ENCODE measurements around the gene ARHGEF26. TPM values are rescaled to one million over a fixed set of nuclear protein-coding genes. Genes with fewer than 3 reads are reported as not detected.

Gene ARHGEF26
- total and polyA plus RNA-seq, 2 experiments from 2014 or later = 9.4 to 16.9 TPM

- no peaks in the 10 kb centered on the region for H3K36me3 Mint-ChIP-seq (ENCODE audit: low read depth)
- peaks cover 10% of the 10 kb centered on the region for H3K4me1 Mint-ChIP-seq
- H3K9me3 Mint-ChIP-seq = no peaks in the 10 kb centered on the region
- no peak for TF ChIP-seq NANOG (IDR thresholded peaks at IDR 0.05; ENCODE audit: borderline replicate concordance)
- no peak for TF ChIP-seq CREB1 (CRISPR knock-in tag; IDR thresholded peaks at IDR 0.05; ENCODE audit: low read depth)
- TF ChIP-seq EZH2phosphoT487 (IDR thresholded peaks at IDR 0.05; ENCODE audit: unreplicated experiment) = no peak
- TF ChIP-seq, protein P1, sequence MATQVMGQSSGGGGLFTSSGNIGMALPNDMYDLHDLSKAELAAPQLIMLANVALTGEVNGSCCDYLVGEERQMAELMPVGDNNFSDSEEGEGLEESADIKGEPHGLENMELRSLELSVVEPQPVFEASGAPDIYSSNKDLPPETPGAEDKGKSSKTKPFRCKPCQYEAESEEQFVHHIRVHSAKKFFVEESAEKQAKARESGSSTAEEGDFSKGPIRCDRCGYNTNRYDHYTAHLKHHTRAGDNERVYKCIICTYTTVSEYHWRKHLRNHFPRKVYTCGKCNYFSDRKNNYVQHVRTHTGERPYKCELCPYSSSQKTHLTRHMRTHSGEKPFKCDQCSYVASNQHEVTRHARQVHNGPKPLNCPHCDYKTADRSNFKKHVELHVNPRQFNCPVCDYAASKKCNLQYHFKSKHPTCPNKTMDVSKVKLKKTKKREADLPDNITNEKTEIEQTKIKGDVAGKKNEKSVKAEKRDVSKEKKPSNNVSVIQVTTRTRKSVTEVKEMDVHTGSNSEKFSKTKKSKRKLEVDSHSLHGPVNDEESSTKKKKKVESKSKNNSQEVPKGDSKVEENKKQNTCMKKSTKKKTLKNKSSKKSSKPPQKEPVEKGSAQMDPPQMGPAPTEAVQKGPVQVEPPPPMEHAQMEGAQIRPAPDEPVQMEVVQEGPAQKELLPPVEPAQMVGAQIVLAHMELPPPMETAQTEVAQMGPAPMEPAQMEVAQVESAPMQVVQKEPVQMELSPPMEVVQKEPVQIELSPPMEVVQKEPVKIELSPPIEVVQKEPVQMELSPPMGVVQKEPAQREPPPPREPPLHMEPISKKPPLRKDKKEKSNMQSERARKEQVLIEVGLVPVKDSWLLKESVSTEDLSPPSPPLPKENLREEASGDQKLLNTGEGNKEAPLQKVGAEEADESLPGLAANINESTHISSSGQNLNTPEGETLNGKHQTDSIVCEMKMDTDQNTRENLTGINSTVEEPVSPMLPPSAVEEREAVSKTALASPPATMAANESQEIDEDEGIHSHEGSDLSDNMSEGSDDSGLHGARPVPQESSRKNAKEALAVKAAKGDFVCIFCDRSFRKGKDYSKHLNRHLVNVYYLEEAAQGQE (IDR thresholded peaks at IDR 0.05; ENCODE audit: unreplicated experiment) = no peak
- no peak for TF ChIP-seq POLR2AphosphoS5 (IDR thresholded peaks at IDR 0.05; ENCODE audit: low read depth)
- no peak for TF ChIP-seq STAT1 (IDR thresholded peaks at IDR 0.05; ENCODE audit: unreplicated experiment)
- TF ChIP-seq ZNF114 (CRISPR knock-in tag; IDR thresholded peaks at IDR 0.05) = no peak
- no peak for TF ChIP-seq ZNF331 (CRISPR knock-in tag; IDR thresholded peaks at IDR 0.05; ENCODE audit: low read depth)
- no peak for TF ChIP-seq JUNB (IDR thresholded peaks at IDR 0.05; ENCODE audit: unreplicated experiment)
- TF ChIP-seq, protein P2, sequence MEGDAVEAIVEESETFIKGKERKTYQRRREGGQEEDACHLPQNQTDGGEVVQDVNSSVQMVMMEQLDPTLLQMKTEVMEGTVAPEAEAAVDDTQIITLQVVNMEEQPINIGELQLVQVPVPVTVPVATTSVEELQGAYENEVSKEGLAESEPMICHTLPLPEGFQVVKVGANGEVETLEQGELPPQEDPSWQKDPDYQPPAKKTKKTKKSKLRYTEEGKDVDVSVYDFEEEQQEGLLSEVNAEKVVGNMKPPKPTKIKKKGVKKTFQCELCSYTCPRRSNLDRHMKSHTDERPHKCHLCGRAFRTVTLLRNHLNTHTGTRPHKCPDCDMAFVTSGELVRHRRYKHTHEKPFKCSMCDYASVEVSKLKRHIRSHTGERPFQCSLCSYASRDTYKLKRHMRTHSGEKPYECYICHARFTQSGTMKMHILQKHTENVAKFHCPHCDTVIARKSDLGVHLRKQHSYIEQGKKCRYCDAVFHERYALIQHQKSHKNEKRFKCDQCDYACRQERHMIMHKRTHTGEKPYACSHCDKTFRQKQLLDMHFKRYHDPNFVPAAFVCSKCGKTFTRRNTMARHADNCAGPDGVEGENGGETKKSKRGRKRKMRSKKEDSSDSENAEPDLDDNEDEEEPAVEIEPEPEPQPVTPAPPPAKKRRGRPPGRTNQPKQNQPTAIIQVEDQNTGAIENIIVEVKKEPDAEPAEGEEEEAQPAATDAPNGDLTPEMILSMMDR (conservative IDR thresholded peaks at IDR 0.05; ENCODE audit: low read depth in 2 of 2) = no peak
- TF ChIP-seq, protein P3, sequence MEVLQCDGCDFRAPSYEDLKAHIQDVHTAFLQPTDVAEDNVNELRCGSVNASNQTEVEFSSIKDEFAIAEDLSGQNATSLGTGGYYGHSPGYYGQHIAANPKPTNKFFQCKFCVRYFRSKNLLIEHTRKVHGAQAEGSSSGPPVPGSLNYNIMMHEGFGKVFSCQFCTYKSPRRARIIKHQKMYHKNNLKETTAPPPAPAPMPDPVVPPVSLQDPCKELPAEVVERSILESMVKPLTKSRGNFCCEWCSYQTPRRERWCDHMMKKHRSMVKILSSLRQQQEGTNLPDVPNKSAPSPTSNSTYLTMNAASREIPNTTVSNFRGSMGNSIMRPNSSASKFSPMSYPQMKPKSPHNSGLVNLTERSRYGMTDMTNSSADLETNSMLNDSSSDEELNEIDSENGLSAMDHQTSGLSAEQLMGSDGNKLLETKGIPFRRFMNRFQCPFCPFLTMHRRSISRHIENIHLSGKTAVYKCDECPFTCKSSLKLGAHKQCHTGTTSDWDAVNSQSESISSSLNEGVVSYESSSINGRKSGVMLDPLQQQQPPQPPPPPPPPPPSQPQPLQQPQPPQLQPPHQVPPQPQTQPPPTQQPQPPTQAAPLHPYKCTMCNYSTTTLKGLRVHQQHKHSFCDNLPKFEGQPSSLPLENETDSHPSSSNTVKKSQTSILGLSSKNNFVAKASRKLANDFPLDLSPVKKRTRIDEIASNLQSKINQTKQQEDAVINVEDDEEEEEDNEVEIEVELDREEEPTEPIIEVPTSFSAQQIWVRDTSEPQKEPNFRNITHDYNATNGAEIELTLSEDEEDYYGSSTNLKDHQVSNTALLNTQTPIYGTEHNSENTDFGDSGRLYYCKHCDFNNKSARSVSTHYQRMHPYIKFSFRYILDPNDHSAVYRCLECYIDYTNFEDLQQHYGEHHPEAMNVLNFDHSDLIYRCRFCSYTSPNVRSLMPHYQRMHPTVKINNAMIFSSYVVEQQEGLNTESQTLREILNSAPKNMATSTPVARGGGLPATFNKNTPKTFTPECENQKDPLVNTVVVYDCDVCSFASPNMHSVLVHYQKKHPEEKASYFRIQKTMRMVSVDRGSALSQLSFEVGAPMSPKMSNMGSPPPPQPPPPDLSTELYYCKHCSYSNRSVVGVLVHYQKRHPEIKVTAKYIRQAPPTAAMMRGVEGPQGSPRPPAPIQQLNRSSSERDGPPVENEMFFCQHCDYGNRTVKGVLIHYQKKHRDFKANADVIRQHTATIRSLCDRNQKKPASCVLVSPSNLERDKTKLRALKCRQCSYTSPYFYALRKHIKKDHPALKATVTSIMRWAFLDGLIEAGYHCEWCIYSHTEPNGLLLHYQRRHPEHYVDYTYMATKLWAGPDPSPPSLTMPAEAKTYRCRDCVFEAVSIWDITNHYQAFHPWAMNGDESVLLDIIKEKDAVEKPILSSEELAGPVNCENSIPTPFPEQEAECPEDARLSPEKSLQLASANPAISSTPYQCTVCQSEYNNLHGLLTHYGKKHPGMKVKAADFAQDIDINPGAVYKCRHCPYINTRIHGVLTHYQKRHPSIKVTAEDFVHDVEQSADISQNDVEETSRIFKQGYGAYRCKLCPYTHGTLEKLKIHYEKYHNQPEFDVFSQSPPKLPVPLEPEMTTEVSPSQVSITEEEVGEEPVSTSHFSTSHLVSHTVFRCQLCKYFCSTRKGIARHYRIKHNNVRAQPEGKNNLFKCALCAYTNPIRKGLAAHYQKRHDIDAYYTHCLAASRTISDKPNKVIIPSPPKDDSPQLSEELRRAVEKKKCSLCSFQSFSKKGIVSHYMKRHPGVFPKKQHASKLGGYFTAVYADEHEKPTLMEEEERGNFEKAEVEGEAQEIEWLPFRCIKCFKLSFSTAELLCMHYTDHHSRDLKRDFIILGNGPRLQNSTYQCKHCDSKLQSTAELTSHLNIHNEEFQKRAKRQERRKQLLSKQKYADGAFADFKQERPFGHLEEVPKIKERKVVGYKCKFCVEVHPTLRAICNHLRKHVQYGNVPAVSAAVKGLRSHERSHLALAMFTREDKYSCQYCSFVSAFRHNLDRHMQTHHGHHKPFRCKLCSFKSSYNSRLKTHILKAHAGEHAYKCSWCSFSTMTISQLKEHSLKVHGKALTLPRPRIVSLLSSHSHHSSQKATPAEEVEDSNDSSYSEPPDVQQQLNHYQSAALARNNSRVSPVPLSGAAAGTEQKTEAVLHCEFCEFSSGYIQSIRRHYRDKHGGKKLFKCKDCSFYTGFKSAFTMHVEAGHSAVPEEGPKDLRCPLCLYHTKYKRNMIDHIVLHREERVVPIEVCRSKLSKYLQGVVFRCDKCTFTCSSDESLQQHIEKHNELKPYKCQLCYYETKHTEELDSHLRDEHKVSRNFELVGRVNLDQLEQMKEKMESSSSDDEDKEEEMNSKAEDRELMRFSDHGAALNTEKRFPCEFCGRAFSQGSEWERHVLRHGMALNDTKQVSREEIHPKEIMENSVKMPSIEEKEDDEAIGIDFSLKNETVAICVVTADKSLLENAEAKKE (CRISPR knock-in tag; IDR thresholded peaks at IDR 0.05) = no peak
- TF ChIP-seq, protein P4, sequence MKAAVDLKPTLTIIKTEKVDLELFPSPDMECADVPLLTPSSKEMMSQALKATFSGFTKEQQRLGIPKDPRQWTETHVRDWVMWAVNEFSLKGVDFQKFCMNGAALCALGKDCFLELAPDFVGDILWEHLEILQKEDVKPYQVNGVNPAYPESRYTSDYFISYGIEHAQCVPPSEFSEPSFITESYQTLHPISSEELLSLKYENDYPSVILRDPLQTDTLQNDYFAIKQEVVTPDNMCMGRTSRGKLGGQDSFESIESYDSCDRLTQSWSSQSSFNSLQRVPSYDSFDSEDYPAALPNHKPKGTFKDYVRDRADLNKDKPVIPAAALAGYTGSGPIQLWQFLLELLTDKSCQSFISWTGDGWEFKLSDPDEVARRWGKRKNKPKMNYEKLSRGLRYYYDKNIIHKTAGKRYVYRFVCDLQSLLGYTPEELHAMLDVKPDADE (IDR thresholded peaks at IDR 0.05) = no peak
- no peak for TF ChIP-seq EZH2 (IDR thresholded peaks at IDR 0.05; ENCODE audit: low read depth, unreplicated experiment)
- H3F3A ChIP-seq (replicated peaks; ENCODE audit: low read depth) = no peaks in the 10 kb centered on the region
- no peaks in the 10 kb centered on the region for H4K20me1 ChIP-seq (replicated peaks; ENCODE audit: insufficient read depth)
- peaks cover 9% of the 10 kb centered on the region for H3K4me1 ChIP-seq (ENCODE audit: insufficient read depth)
- no peaks in the 10 kb centered on the region for H3K27me3 Mint-ChIP-seq (ENCODE audit: insufficient read depth, low read depth, poor library complexity)
- no peak overlapping the region for H3K4me3 Mint-ChIP-seq
- no peak overlapping the region for H3K27ac Mint-ChIP-seq
- H3K79me2 ChIP-seq (replicated peaks; ENCODE audit: insufficient read depth) = no peaks in the 10 kb centered on the region
- ATAC-seq = no peak
- H3K4me2 ChIP-seq = no peak overlapping the region
- 0 out of 2 replicates have a peak, but pooled peaks cover 11% of the 10 kb centered on the region for H3K36me3 ChIP-seq (ENCODE audit: insufficient read depth)
- no peaks in the 10 kb centered on the region for H3K9me2 ChIP-seq (ENCODE audit: insufficient read depth)
- H3K4me3 ChIP-seq = no peak overlapping the region
- H3K27ac ChIP-seq (ENCODE audit: low read depth) = no peak overlapping the region; the same call in 1 of the 2 replicates
- no peak for DNase-seq (ENCODE audit: low spot score)
- no peaks in the 10 kb centered on the region for H3K27me3 ChIP-seq (ENCODE audit: insufficient read depth)
- no peak overlapping the region for H2AFZ ChIP-seq
These were observed 30.8 kb downstream of the ARHGEF26 start for GRCh38 chr3:154151969-154152368.

All from GM23338 (cell line).